ENCODE measurements around the gene MERTK. TPM values are rescaled to one million over a fixed set of nuclear protein-coding genes. Genes with fewer than 3 reads are reported as not detected.

Gene MERTK
- total RNA-seq, 6 experiments from 2014 or later = not detected

GRCh38 chr2:112045446-112046014 lies 147.1 kb downstream of the MERTK start:
- H3K27ac Mint-ChIP-seq = no peak overlapping the region
- TF ChIP-seq CTCF (IDR thresholded peaks at IDR 0.05) = no peak
- H3K4me3 Mint-ChIP-seq = no peak overlapping the region
- H3K9me3 Mint-ChIP-seq = peaks cover 27% of the 10 kb centered on the region
- H3K27me3 Mint-ChIP-seq (ENCODE audit: insufficient read depth) = peaks cover 25% of the 10 kb centered on the region
- DNase-seq = no peak
- peaks cover 8% of the 10 kb centered on the region for H3K4me1 Mint-ChIP-seq (ENCODE audit: low read depth)
- H3K36me3 Mint-ChIP-seq (ENCODE audit: low read depth) = peaks cover 20% of the 10 kb centered on the region

GRCh38 chr2:112046231-112046630 lies 147.8 kb downstream of the MERTK start:
- Mint-ChIP-seq H3K27me3 (ENCODE audit: insufficient read depth) (peaks cover 25% of the 10 kb centered on the region), H3K27ac (no peak overlapping the region), H3K9me3 (peaks cover 27% of the 10 kb centered on the region), H3K4me1 (ENCODE audit: low read depth) (peaks cover 8% of the 10 kb centered on the region), H3K4me3 (no peak overlapping the region), H3K36me3 (ENCODE audit: low read depth) (peaks cover 20% of the 10 kb centered on the region)
- no peak for DNase-seq
- no peak for TF ChIP-seq CTCF (IDR thresholded peaks at IDR 0.05)

- no peak for DNase-seq
- peaks cover 8% of the 10 kb centered on the region for H3K4me1 Mint-ChIP-seq (ENCODE audit: low read depth)
- H3K9me3 Mint-ChIP-seq = peaks cover 27% of the 10 kb centered on the region
- TF ChIP-seq CTCF (IDR thresholded peaks at IDR 0.05) = no peak
- H3K36me3 Mint-ChIP-seq (ENCODE audit: low read depth) = peaks cover 20% of the 10 kb centered on the region
- H3K4me3 Mint-ChIP-seq = no peak overlapping the region
- H3K27ac Mint-ChIP-seq = no peak overlapping the region
- peaks cover 20% of the 10 kb centered on the region for H3K27me3 Mint-ChIP-seq (ENCODE audit: insufficient read depth)
Observed at GRCh38 chr2:112047537-112048235, 149.3 kb downstream of the MERTK start.

GRCh38 chr2:112048236-112048592 lies 149.8 kb downstream of the MERTK start:
- Mint-ChIP-seq H3K27me3 (ENCODE audit: insufficient read depth) (peaks cover 20% of the 10 kb centered on the region), H3K27ac (no peak overlapping the region), H3K36me3 (ENCODE audit: low read depth) (peaks cover 21% of the 10 kb centered on the region), H3K4me3 (no peak overlapping the region), H3K4me1 (ENCODE audit: low read depth) (peaks cover 10% of the 10 kb centered on the region), H3K9me3 (peaks cover 27% of the 10 kb centered on the region)
- no peak for TF ChIP-seq CTCF (IDR thresholded peaks at IDR 0.05)
- no peak for DNase-seq

- Mint-ChIP-seq H3K9me3 (peaks cover 24% of the 10 kb centered on the region), H3K36me3 (ENCODE audit: low read depth) (peaks cover 25% of the 10 kb centered on the region), H3K4me3 (no peak overlapping the region), H3K4me1 (ENCODE audit: low read depth) (peaks cover 16% of the 10 kb centered on the region), H3K27me3 (ENCODE audit: insufficient read depth) (peaks cover 22% of the 10 kb centered on the region), H3K27ac (no peak overlapping the region)
- peak; percentile 52 for DNase-seq
- TF ChIP-seq CTCF (IDR thresholded peaks at IDR 0.05) = peak; percentile 91
Observed at GRCh38 chr2:112048887-112049286, 150.5 kb downstream of the MERTK start.

All from HFFc6 (cell line).